ENCODE results near the gene METAP2. TPM values are rescaled to one million over a fixed set of nuclear protein-coding genes. Genes with fewer than 3 reads are reported as not detected.
"Not testable (repeated sequence)": the region's sequence is repeated elsewhere in the genome, so short reads cannot be mapped to it uniquely, and the experiment has no call there.

METAP2 gene
- total and polyA plus RNA-seq, 12 donors: 41.3 to 86.4 (median 58.4) TPM

DNA sequence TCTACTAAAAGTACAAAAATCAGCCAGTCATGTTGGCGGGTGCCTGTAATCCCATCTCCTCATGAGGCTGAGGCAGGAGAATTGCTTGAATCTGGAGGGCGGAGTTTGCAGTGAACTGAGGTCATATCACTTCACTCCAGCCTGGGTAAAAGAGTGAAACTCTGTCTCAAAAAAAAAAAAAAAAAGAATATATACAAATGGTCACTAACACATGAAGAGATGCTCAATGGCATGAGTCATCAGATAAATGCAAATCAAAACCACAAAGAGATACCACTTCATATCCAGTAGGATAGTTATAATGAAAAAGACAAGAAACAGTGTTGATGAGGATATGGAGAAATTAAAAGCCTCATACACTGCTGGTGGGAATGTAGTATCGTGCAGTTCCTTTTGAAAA, 33.6 kb upstream of the METAP2 start:
- no peak for DNase-seq
- intact Hi-C loops (cut with DNase I): no loop called here
- Histone ChIP-seq H3K27me3 (peaks cover 0 to under 1% (median 0%) of the 10 kb centered on the region in 7 donors), H3K27ac (no peak overlapping the region), H3K4me1 (no peaks in the 10 kb centered on the region), H3K9me3 (no peaks in the 10 kb centered on the region), H3K36me3 (no peaks in the 10 kb centered on the region), H3K4me3 (no peak overlapping the region)
- no peak for ATAC-seq
- TF ChIP-seq CTCF (IDR thresholded peaks at IDR 0.05): no peak
- whole genome bisulfite sequencing, 2 donors: 66 to 76% methylated on average over 3 of the region's 3 CpGs

GRCh38 chr12:95443459-95443858, 30.5 kb upstream of the METAP2 start:
- intact Hi-C loops (cut with DNase I): no loop called here

DNA sequence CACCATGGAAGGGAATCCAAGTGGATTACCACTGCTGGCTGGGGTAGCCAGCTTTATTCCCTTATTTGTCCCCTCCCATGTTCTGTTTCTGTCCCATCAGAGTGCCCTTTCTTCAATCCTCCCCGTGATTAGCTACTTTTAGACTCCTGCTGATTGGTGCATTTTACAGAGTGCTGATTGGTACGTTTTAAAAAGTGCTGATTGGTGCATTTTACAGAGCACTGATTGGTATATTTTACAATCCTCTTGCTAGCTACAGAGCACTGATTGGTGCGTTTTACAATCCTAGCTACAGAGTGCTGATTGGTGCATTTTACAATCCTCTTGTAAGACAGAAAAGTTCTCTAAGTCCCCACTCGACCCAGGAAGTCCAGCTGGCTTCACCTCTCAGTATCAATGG, 28.9 kb upstream of the METAP2 start:
- intact Hi-C loops (cut with DNase I): not testable (repeated sequence)
- WGBS, 2 donors: 89 to 91% methylated on average over 4 of the region's 4 CpGs

More at GRCh38 chr12:95443459-95443858, 30.5 kb upstream of the METAP2 start:
- Histone ChIP-seq H3K36me3 (no peaks in the 10 kb centered on the region), H3K4me3 (no peak overlapping the region), H3K27ac (no peak overlapping the region), H3K9me3 (no peaks in the 10 kb centered on the region), H3K4me1 (peaks cover 0 to 9% (median 0%) of the 10 kb centered on the region in 9 donors), H3K27me3 (peaks cover 0 to 23% (median 0%) of the 10 kb centered on the region in 7 donors)
- no peak for TF ChIP-seq CTCF (IDR thresholded peaks at IDR 0.05)
- ATAC-seq: no peak
- DNase-seq: no peak
- 90 to 93% methylated on average over 2 of the region's 2 CpGs for WGBS, 2 donors

GRCh38 chr12:95445884-95446505, 28.0 kb upstream of the METAP2 start:
- TF ChIP-seq CTCF (IDR thresholded peaks at IDR 0.05): no peak
- intact Hi-C loops (cut with DNase I): no loop called here
- Histone ChIP-seq H3K9me3 (no peaks in the 10 kb centered on the region), H3K4me1 (peaks cover 0 to 9% (median 0%) of the 10 kb centered on the region in 9 donors), H3K36me3 (no peaks in the 10 kb centered on the region), H3K27ac (no peak overlapping the region), H3K27me3 (peaks cover 0 to 23% (median 0%) of the 10 kb centered on the region in 7 donors), H3K4me3 (peak overlapping the region in 8 of 10 donors; percentile 5 to 38 (median 29))
- WGBS, 2 donors: 79 to 82% methylated on average over 8 of the region's 8 CpGs
- DNase-seq (no peak), ATAC-seq (no peak)

More for the DNA sequence above, 28.9 kb upstream of the METAP2 start:
- not testable (repeated sequence) for H3K4me1 ChIP-seq, H3K9me3 ChIP-seq, H3K36me3 ChIP-seq, H3K4me3 ChIP-seq, DNase-seq, H3K27ac ChIP-seq, ATAC-seq
- peaks cover 0 to 23% (median 0%) of the 10 kb centered on the region in 7 donors for H3K27me3 ChIP-seq

GRCh38 chr12:95446506-95446900, 27.4 kb upstream of the METAP2 start:
- intact Hi-C loops (cut with DNase I): no loop called here
- peak overlapping the region in 9 of 10 donors; percentile 5 to 38 (median 28) for H3K4me3 ChIP-seq

DNA sequence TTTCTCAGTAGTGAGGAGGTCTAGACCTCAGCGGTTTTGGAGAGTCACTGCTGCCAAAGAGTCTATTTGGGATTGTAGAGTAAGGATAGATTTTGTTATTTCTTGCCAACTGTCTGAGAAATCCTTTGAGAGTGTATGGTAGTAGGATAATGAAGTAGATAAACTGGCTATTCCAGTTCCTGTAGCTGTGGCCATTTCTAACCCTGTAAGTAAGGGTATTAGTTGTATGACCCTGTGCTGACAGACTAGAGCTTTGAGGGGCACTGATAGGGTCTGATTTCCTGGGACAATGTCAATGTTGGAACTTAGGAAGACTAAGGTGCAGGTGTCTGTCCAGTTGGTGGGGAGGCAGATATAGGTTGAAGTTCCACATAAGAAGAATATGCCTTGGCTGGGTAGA, 24.3 kb upstream of the METAP2 start:
- H3K9me3 ChIP-seq; intact Hi-C loops (cut with DNase I); ATAC-seq; H3K27ac ChIP-seq; H3K36me3 ChIP-seq; DNase-seq; H3K4me3 ChIP-seq: not testable (repeated sequence)
- Histone ChIP-seq H3K27me3 (peaks cover 0 to 23% (median 0%) of the 10 kb centered on the region in 7 donors), H3K4me1 (peaks cover 0 to 12% (median 0%) of the 10 kb centered on the region in 9 donors)
- WGBS, 2 donors: 92% methylated on average over 1 of the region's 1 CpG

More at GRCh38 chr12:95446506-95446900, 27.4 kb upstream of the METAP2 start:
- Histone ChIP-seq H3K9me3 (no peaks in the 10 kb centered on the region), H3K27me3 (peaks cover 0 to 23% (median 0%) of the 10 kb centered on the region in 7 donors), H3K4me1 (peaks cover 0 to 9% (median 0%) of the 10 kb centered on the region in 9 donors), H3K36me3 (no peaks in the 10 kb centered on the region), H3K27ac (no peak overlapping the region)
- DNase-seq: peak; percentile 31 to 48
- peak in 7 of 8 donors; percentile 35 to 81 (median 72) for ATAC-seq
- 24% methylated on average over 22 of the region's 22 CpGs for WGBS, 2 donors
- TF ChIP-seq CTCF (IDR thresholded peaks at IDR 0.05): peak in 1 of 9 donors; percentile 4

GRCh38 chr12:95452501-95452900, 21.5 kb upstream of the METAP2 start:
- H3K4me3 ChIP-seq; H3K27me3 ChIP-seq; intact Hi-C loops (cut with DNase I); ATAC-seq; H3K4me1 ChIP-seq; H3K27ac ChIP-seq; DNase-seq; H3K36me3 ChIP-seq: not testable (repeated sequence)
- H3K9me3 ChIP-seq: peaks cover 0 to 15% (median 6%) of the 10 kb centered on the region in 11 donors
- 83 to 87% methylated on average over 2 of the region's 2 CpGs for WGBS, 2 donors

Data from heart right ventricle (tissue), 16 donors.